ENCODE data around the gene HSPB6. TPM values are rescaled to one million over a fixed set of nuclear protein-coding genes. Genes with fewer than 3 reads are reported as not detected.

HSPB6 gene
- total and polyA plus RNA-seq, 7 donors, result 4.4 to 275 (median 59.4) TPM

GRCh38 chr19:35751839-35752745 is 4.7 kb downstream of the HSPB6 start:
- Histone ChIP-seq H3K36me3 (peaks cover 6 to 25% (median 24%) of the 10 kb centered on the region in 4 donors), H3K4me1 (peaks cover 0 to 61% (median 53%) of the 10 kb centered on the region in 4 donors), H3K4me3 (no peak overlapping the region), H3K27me3 (no peaks in the 10 kb centered on the region), H3K9me3 (no peaks in the 10 kb centered on the region), H3K27ac (peak overlapping the region in 2 of 4 donors; percentile 30 to 99)
- intact Hi-C loops (cut with DNase I), result loop anchor here (10.0 kb wide), 1 partner anchor 303 kb away; the partner anchor contains the start of genes THAP8 and WDR62
- TF ChIP-seq EP300 (IDR thresholded peaks at IDR 0.05) (no peak), POLR2A (IDR thresholded peaks at IDR 0.05) (no peak), CTCF (IDR thresholded peaks at IDR 0.05) (no peak), POLR2AphosphoS5 (IDR thresholded peaks at IDR 0.05) (peak in 1 of 4 donors; percentile 26)
- WGBS, 2 donors, result 90 to 94% methylated on average over 14 of the region's 14 CpGs
- peak; percentile 65 for DNase-seq

- H3K4me1 ChIP-seq, result peaks cover 0 to 55% (median 48%) of the 10 kb centered on the region in 4 donors
- H3K27me3 ChIP-seq, result no peaks in the 10 kb centered on the region
- peak overlapping the region; percentile 9 to 99 (median 56) for H3K27ac ChIP-seq
- TF ChIP-seq POLR2AphosphoS5 (IDR thresholded peaks at IDR 0.05) (no peak), CTCF (IDR thresholded peaks at IDR 0.05) (no peak)
- no peak overlapping the region for H3K4me3 ChIP-seq
- H3K9me3 ChIP-seq, result no peaks in the 10 kb centered on the region
- DNase-seq, result peak; percentile 54
- 92 to 93% methylated on average over 5 of the region's 5 CpGs for WGBS, 2 donors
- H3K36me3 ChIP-seq, result peaks cover 6 to 25% (median 24%) of the 10 kb centered on the region in 4 donors
- intact Hi-C loops (cut with DNase I), result loop anchor here (10.0 kb wide), 1 partner anchor 305 kb away; the partner anchor contains the start of genes THAP8 and WDR62
These were observed 6.7 kb downstream of the HSPB6 start for GRCh38 chr19:35750167-35750566.

- Histone ChIP-seq H3K4me1 (peaks cover 0 to 48% (median 42%) of the 10 kb centered on the region in 4 donors), H3K4me3 (peak within 1 kb of the TSS; percentile 71 to 95 (median 84)), H3K36me3 (peaks cover 10 to 15% (median 13%) of the 10 kb centered on the region in 4 donors), H3K27me3 (no peaks in the 10 kb centered on the region), H3K9me3 (no peaks in the 10 kb centered on the region), H3K27ac (peak within 1 kb of the TSS; percentile 85 to 99 (median 87))
- DNase-seq, result peak; percentile 100
- intact Hi-C loops (cut with DNase I), result loop anchor here (5.0 kb wide), 1 partner anchor 249 kb away; the partner anchor contains the start of gene SDHAF1
- 1% methylated on average over 45 of the region's 45 CpGs for WGBS, 2 donors
- TF ChIP-seq CTCF (IDR thresholded peaks at IDR 0.05) (peak in 2 of 4 experiments; percentile 8 to 9), EP300 (IDR thresholded peaks at IDR 0.05) (peak in 1 of 4 donors; percentile 66), POLR2A (IDR thresholded peaks at IDR 0.05) (peak; percentile 88 to 91), POLR2AphosphoS5 (IDR thresholded peaks at IDR 0.05) (peak; percentile 97 to 98 (median 97))
These were observed 8.5 kb downstream of the HSPB6 start, which contains the start of gene LIN37 for GRCh38 chr19:35748106-35749020. TSS of gene LIN37 (plus strand) at chr19:35748576. CDS start at chr19:35748725, 149 bp downstream.

GRCh38 chr19:35746531-35746930 is 10.3 kb downstream of the HSPB6 start:
- H3K27ac ChIP-seq, result peak overlapping the region in 3 of 4 donors; percentile 100
- intact Hi-C loops (cut with DNase I), result loop anchor here (5.0 kb wide), 1 partner anchor 251 kb away; the partner anchor contains the start of gene SDHAF1

More at GRCh38 chr19:35746531-35746930, 10.3 kb downstream of the HSPB6 start:
- H3K36me3 ChIP-seq, result peaks cover 0 to 11% (median 5%) of the 10 kb centered on the region in 4 donors
- no peak for DNase-seq
- WGBS, 2 donors, result 91 to 92% methylated on average over 5 of the region's 5 CpGs
- no peaks in the 10 kb centered on the region for H3K27me3 ChIP-seq
- H3K4me3 ChIP-seq, result peak overlapping the region in 2 of 4 donors; percentile 90 to 94
- H3K4me1 ChIP-seq, result peaks cover 0 to 53% (median 45%) of the 10 kb centered on the region in 4 donors
- TF ChIP-seq CTCF (IDR thresholded peaks at IDR 0.05), result no peak
- TF ChIP-seq POLR2A (IDR thresholded peaks at IDR 0.05), result no peak
- no peak for TF ChIP-seq POLR2AphosphoS5 (IDR thresholded peaks at IDR 0.05)
- TF ChIP-seq EP300 (IDR thresholded peaks at IDR 0.05), result no peak
- H3K9me3 ChIP-seq, result no peaks in the 10 kb centered on the region

Measured in sigmoid colon (tissue), 7 donors.